NT2/D1 (cell line): Measurements from ENCODE around the gene GRK5.

Experiments
- DNase-seq: peaks from one replicate; pipeline ENCODE4 v3.0.0-alpha.2; 2011; ENCODE audit warnings: low read depth, low spot score
- H3K27me3 ChIP-seq: 2 replicates; pipeline ENCODE4 v1.6.0; 2011; ENCODE audit warnings: mild to moderate bottlenecking; ENCODE audit not compliant: insufficient read length, insufficient read depth
- H3K36me3 ChIP-seq: 2 replicates; pipeline ENCODE4 v1.6.1; 2011; ENCODE audit warnings: mild to moderate bottlenecking, low read length, mixed read lengths; ENCODE audit not compliant: insufficient read depth, insufficient read length
- H3K4me1 ChIP-seq: 2 replicates; pipeline ENCODE4 v1.5.1; 2011; ENCODE audit not compliant: insufficient read depth, insufficient read length
- H3K4me3 ChIP-seq: 2 replicates; pipeline ENCODE4 v1.5.1; 2011; ENCODE audit warnings: low read depth; ENCODE audit not compliant: insufficient read length
- H3K9ac ChIP-seq: 2 replicates; pipeline ENCODE4 v1.6.0; 2011; ENCODE audit warnings: low read depth; ENCODE audit not compliant: insufficient read length
- H3K9me3 ChIP-seq: 2 replicates; pipeline ENCODE4 v1.5.1; 2011; ENCODE audit warnings: mild to moderate bottlenecking, low read length; ENCODE audit not compliant: insufficient read depth
- SUZ12 ChIP-seq: IDR thresholded peaks from 2 replicates; pipeline ENCODE4 v1.6.1; 2011; ENCODE audit not compliant: insufficient read length, insufficient read depth; ENCODE audit errors: extremely low read depth
- YY1 ChIP-seq: IDR thresholded peaks from 2 replicates; pipeline ENCODE4 v1.6.1; 2011; ENCODE audit not compliant: insufficient read length, insufficient read depth
- ZNF274 ChIP-seq: IDR thresholded peaks from 2 replicates; pipeline ENCODE4 v1.6.1; 2011; ENCODE audit warnings: mild to moderate bottlenecking, low read depth, low read length

Gene GRK5

DNA sequence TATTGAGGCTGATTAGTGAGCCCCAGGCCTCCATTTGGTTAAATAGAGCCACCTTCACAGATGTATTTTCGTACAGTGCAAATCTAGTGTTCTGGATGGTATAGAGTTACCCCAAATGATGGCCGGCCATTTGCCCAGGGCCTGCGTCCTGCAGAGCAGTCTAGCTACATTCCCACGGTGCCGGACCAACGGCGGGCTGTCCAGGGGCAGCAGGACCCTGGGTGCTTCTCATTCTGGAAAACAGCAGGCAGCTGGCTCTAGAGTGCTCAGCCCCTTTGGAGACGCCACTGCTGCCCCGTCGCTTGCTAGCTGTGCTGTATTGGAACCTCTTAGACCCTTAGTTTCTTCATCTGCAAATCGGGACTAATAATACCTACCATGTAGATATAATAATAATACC, 186.1 kb downstream of the GRK5 start:
- no peaks in the 10 kb centered on the region for H3K27me3 ChIP-seq
- H3K9ac ChIP-seq = no peak overlapping the region
- H3K36me3 ChIP-seq = no peaks in the 10 kb centered on the region
- H3K4me3 ChIP-seq = no peak overlapping the region
- H3K4me1 ChIP-seq = no peaks in the 10 kb centered on the region
- no peak for DNase-seq
- no peaks in the 10 kb centered on the region for H3K9me3 ChIP-seq
- no peak for TF ChIP-seq YY1
- TF ChIP-seq SUZ12 = no peak
- no peak for TF ChIP-seq ZNF274

DNA sequence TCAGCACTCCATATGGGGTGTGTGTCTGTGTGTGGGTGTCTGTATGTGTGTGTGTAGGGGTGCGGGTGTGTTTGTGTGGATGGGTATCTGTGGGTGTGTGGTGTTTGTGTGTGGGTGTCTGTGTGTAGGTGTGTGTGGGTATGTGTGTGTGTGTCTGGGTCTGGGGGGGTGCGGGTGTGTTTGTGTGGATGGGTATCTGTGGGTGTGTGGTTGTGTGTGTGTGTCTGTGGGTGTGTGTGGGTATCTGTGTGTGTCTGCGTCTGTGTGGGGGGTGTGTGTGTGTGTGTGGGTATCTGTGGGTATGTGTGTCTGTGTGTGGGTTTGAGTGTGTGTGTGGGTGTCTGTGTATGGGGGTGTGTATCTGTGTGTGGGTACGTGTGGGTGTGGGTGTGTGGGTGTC, 186.5 kb downstream of the GRK5 start:
- DNase-seq = no peak
- H3K36me3 ChIP-seq = no peaks in the 10 kb centered on the region
- H3K27me3 ChIP-seq = no peaks in the 10 kb centered on the region
- no peaks in the 10 kb centered on the region for H3K4me1 ChIP-seq
- H3K9me3 ChIP-seq = no peaks in the 10 kb centered on the region
- H3K9ac ChIP-seq = no peak overlapping the region
- no peak for TF ChIP-seq ZNF274
- H3K4me3 ChIP-seq = no peak overlapping the region

DNA sequence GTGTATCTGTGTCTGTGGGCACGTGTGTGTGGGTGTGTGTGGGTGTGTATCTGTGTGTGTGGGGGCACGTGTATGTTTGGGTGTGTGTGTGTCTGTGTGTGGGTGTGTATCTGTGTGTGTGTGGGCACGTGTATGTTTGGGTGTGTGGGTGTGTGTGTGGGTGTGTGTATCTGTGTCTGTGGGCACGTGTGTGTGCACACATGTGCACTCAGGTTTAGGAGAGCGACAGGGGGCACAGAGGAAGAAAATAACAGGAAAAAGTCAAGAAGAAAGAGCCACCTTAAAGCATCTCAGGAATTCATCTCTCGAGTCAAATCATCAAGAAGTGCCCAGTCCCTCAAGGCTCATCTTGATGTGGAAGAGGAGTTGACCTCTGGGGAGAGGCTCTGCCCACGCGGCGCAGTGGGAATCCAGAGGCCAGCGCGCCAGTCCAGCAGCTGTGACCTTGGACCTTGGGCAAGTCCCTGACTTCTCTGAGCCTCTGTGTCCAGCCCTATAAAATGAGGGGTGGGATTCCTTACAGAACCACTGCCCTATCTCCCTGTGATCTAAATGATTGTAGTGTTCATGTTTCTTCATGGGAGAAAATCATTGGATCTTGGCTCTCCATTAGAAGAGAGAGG, 187.4 kb downstream of the GRK5 start:
- no peaks in the 10 kb centered on the region for H3K27me3 ChIP-seq
- H3K9ac ChIP-seq = no peak overlapping the region
- DNase-seq = no peak
- no peaks in the 10 kb centered on the region for H3K4me1 ChIP-seq
- TF ChIP-seq YY1 (no peak), ZNF274 (no peak), SUZ12 (no peak)
- no peaks in the 10 kb centered on the region for H3K36me3 ChIP-seq
- H3K4me3 ChIP-seq = no peak overlapping the region
- no peaks in the 10 kb centered on the region for H3K9me3 ChIP-seq

DNA sequence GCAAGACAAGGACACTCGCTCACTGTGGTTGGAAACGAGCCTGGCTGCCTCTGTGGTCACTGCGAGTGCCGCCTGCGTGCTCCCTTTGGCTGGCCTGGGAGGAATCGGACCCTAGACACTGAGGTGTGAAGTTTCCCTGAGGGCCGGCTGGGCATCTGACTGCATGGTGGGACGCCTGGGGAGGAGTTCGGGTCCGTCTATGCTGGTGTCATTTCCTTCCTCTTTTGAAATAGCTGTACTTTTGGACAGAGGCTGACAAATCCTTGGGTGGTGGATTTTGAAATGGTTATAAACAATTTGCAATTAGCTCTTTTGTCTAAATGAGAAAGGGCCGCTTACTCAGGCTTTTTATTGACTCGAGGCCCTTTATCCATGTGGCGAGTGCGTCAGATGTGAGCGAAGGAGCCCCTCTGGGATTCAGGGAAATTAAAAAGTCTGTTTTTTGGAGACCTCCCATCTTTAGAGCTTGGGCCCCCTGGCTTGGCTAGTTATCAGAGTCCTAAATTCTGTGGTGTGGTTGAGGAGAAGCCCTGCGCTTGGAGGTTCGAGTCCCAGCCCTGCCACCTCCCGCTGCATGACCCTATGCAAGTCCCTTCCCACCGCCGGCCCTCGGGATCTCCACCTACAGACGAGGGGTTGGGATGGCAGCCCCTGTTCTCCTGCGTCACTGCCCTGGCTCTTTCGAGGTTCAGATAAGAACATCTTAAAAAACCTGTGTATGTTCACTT, 188.1 kb downstream of the GRK5 start:
- Histone ChIP-seq H3K4me3 (no peak overlapping the region), H3K9me3 (no peaks in the 10 kb centered on the region), H3K4me1 (no peaks in the 10 kb centered on the region), H3K36me3 (no peaks in the 10 kb centered on the region), H3K27me3 (no peaks in the 10 kb centered on the region), H3K9ac (no peak overlapping the region)
- no peak for DNase-seq
- no peak for TF ChIP-seq ZNF274
- no peak for TF ChIP-seq SUZ12
- TF ChIP-seq YY1 = no peak

DNA sequence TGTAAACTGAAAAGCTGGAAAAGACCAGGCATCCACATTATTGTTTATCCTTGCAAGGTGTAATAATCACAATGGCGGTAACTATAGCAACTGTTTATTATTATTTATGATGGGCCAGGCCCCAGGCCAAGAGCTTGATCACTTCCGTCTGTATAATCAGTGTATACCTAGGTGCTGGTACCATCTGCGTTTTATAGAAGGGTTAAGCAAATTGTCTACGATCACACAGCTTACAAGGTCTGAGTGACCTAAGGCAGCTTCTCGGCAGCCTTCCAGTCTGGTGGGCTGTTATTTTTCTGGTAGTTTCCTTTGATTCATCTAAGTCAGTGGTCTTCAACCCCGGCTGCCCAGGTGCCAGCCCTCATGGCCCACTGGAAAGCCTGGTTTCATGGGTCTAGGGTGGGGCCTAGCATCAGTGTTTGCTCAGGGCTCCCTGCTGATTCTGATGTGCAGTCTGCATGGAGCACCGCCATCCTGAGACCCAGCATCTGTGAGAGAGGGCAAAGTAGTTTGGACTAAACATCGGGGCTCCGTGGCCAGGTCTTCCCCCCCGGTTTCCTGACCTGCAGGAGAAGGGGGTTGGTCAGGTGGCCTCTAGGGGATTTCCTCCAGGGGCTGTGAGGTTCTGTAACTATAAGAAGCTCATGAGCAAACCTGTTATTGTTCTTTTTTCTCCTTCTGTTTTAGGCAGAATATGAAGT, 188.8 kb downstream of the GRK5 start:
- H3K9ac ChIP-seq = no peak overlapping the region
- DNase-seq = no peak
- H3K9me3 ChIP-seq = no peaks in the 10 kb centered on the region
- H3K36me3 ChIP-seq = no peaks in the 10 kb centered on the region
- no peak overlapping the region for H3K4me3 ChIP-seq
- no peaks in the 10 kb centered on the region for H3K4me1 ChIP-seq
- no peaks in the 10 kb centered on the region for H3K27me3 ChIP-seq
- no peak for TF ChIP-seq ZNF274
- no peak for TF ChIP-seq YY1
- TF ChIP-seq SUZ12 = no peak

DNA sequence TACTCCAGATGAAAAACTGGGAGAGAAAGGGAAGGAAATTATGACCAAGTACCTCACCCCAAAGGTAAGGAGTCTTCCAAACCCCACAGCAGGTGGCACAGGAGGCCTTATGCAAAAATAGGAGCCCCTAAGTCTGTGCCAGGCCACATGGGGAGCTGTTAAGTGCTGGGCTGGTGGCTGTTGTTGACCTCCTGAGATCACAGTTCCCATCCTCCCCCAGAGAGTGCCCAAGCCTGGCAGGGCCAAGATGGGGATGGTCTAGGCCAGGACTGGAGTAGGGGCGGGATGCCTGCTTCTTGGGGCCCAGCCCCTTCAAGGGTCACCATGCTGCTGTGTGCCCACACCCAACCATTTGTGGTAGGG, 189.3 kb downstream of the GRK5 start:
- no peak for DNase-seq
- Histone ChIP-seq H3K9ac (no peak overlapping the region), H3K4me3 (no peak overlapping the region), H3K27me3 (no peaks in the 10 kb centered on the region), H3K9me3 (no peaks in the 10 kb centered on the region), H3K36me3 (no peaks in the 10 kb centered on the region), H3K4me1 (no peaks in the 10 kb centered on the region)
- TF ChIP-seq ZNF274 = no peak
- TF ChIP-seq YY1 = no peak
- TF ChIP-seq SUZ12 = no peak

DNA sequence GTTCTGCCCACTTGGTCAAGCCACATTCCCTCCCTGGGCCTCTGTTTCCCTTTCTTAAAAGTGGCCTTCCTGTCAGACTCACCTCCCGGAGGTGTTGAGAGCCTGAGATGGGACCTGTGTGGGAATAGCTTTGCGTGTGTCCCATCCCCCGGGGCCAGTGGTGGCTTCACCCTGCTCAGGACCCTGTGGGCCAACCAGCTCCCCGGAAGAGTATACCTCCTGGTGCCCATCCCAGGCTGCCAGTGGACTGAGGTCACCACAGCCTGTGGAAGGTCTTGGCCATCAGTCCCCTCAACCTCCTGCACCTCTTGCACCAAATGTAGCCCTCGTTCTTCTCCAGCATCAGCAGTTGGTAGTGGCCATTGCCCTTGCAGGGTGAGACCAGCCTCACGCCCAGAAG, 190.0 kb downstream of the GRK5 start:
- Histone ChIP-seq H3K4me1 (no peaks in the 10 kb centered on the region), H3K27me3 (no peaks in the 10 kb centered on the region), H3K9me3 (no peaks in the 10 kb centered on the region), H3K36me3 (no peaks in the 10 kb centered on the region), H3K9ac (no peak overlapping the region), H3K4me3 (no peak overlapping the region)
- TF ChIP-seq SUZ12 (no peak), YY1 (no peak), ZNF274 (no peak)
- no peak for DNase-seq
